CD8-positive, alpha-beta memory T cell (primary cell): ENCODE measurements around the gene BIRC6. TPM values are rescaled to one million over a fixed set of nuclear protein-coding genes. Genes with fewer than 3 reads are reported as not detected.
"Not testable (repeated sequence)": the region's sequence is repeated elsewhere in the genome, so short reads cannot be mapped to it uniquely, and the experiment has no call there.

ENCODE experiments used
- CTCF ChIA-PET: fragments of 350-600 bp; sonication (Branson Sonifier 250); formaldehyde crosslinking; loops from one replicate; lab custom pipeline; 2021; ENCODE audit warnings: antibody characterized with exemption; lab: Charles Lee
- POLR2A ChIA-PET: fragments of 350-600 bp; sonication (Branson Sonifier 250); formaldehyde crosslinking; loops from one replicate; lab custom pipeline; 2021; ENCODE audit warnings: antibody characterized with exemption; lab: Charles Lee
- DNase-seq, 5 donors: peaks; one replicate each; pipeline versions ENCODE4 v3.0.0 to v3.0.0-alpha.2; 2020 to 2022; ENCODE audit warnings: mixed read lengths in 1 of 5
- H3K27ac ChIP-seq: one replicate; pipeline ENCODE4 v1.7.0; 2013; ENCODE audit warnings: low read depth, mild to moderate bottlenecking, low read length, moderate library complexity
- H3K27me3 ChIP-seq: 2 replicates; pipeline ENCODE4 v1.7.0; 2013; ENCODE audit warnings: low read length, mild to moderate bottlenecking; ENCODE audit not compliant: insufficient read depth, poor library complexity, severe bottlenecking
- H3K36me3 ChIP-seq: 2 replicates; pipeline ENCODE4 v1.7.0; 2013; ENCODE audit warnings: mild to moderate bottlenecking, low read length, moderate library complexity; ENCODE audit not compliant: insufficient read depth
- H3K4me1 ChIP-seq: 2 replicates; pipeline ENCODE4 v1.7.0; 2013; ENCODE audit warnings: mild to moderate bottlenecking, low read length, moderate library complexity; ENCODE audit not compliant: insufficient read depth
- H3K4me3 ChIP-seq: 2 replicates; pipeline ENCODE4 v1.7.0; 2013; ENCODE audit warnings: mild to moderate bottlenecking, low read length
- H3K9me3 ChIP-seq: 2 replicates; pipeline ENCODE4 v1.7.0; 2013; ENCODE audit warnings: mild to moderate bottlenecking, low read length
- H3K27ac Mint-ChIP-seq, 8 donors: one replicate each; pipeline ENCODE4 v1.8.0; 2020 to 2021; ENCODE audit warnings: mixed read lengths in 8 of 8, mild to moderate bottlenecking in 6 of 8, inconsistent platforms in 3 of 8, moderate library complexity in 3 of 8
- H3K27me3 Mint-ChIP-seq, 2 donors: one replicate each; pipeline ENCODE4 v1.8.0; 2020 to 2021; ENCODE audit warnings: mixed read lengths in 2 of 2, mild to moderate bottlenecking in 1 of 2, moderate library complexity in 1 of 2
- H3K36me3 Mint-ChIP-seq, 3 donors: one replicate each; pipeline ENCODE4 v1.8.0; 2020 to 2021; ENCODE audit warnings: mixed read lengths in 3 of 3, inconsistent platforms in 1 of 3, mild to moderate bottlenecking in 1 of 3
- H3K4me1 Mint-ChIP-seq, 3 donors: one replicate each; pipeline ENCODE4 v1.8.0; 2020 to 2021; ENCODE audit warnings: mixed read lengths in 3 of 3, inconsistent platforms in 1 of 3, mild to moderate bottlenecking in 1 of 3
- H3K4me3 Mint-ChIP-seq, 7 donors: one replicate each; pipeline ENCODE4 v1.8.0; 2020 to 2021; ENCODE audit warnings: mixed read lengths in 7 of 7, mild to moderate bottlenecking in 6 of 7, moderate library complexity in 4 of 7, inconsistent platforms in 2 of 7
- H3K9me3 Mint-ChIP-seq, 5 donors: one replicate each; pipeline ENCODE4 v1.8.0; 2020 to 2022; ENCODE audit warnings: mixed read lengths in 5 of 5, mild to moderate bottlenecking in 3 of 5, moderate library complexity in 2 of 5, inconsistent platforms in 1 of 5
- polyA plus RNA-seq: library from polyadenylated mRNA; unstranded; fragments of 300-500 nt; fragmentation: Illumina TruSeq; gene quantifications from one replicate; pipeline ENCODE4 v1.2.3, GENCODE V29; 2021
- total RNA-seq, 2 experiments: library from RNA; stranded (reverse); gene quantifications; one replicate each; pipeline ENCODE4 v1.2.3, GENCODE V29; 2021

The BIRC6 gene
- total RNA-seq (10 to 100 TPM; 71.8 to 72.5 TPM), polyA plus RNA-seq (32.4 TPM)

DNA sequence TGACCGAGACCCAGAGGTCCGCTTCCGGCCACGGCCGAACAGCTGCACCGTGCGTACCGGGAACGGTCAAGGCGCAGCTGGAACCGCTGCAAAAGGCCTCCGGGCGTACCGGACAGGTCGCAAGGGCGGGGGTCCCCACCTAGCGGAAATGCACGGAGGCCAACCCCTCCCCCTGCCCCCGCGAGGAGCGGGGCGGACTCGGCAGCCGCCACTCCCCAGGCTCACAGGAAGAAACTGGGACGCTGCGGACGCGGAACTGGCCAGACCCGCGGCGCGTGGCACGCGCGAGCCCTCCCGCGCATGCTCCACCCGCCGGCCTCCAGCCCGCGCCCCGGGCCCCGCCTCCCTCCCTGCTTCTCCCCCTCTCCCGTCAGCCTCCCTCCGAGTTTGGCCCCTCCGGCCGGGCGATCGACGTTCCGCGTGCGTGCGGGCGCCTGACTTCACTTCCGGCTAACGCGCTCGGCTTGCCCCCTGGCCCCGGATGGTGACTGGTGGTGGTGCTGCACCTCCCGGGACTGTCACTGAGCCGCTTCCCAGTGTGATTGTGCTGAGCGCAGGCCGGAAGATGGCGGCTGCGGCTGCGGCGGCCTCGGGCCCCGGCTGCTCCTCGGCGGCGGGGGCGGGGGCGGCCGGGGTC lies at the start of gene BIRC6:
BIRC6 (plus strand) TSS at position 343 of the 637 bp plus-strand sequence; CDS start at position 482, 139 bp downstream.
- Mint-ChIP-seq H3K4me3 (peak within 1 kb of the TSS; percentile 83 to 98 (median 90)), H3K27me3 (no peaks in the 10 kb centered on the region), H3K36me3 (peaks cover 0 to 23% (median 3%) of the 10 kb centered on the region in 3 donors), H3K4me1 (peaks cover 38 to 43% (median 39%) of the 10 kb centered on the region in 3 donors), H3K27ac (peak within 1 kb of the TSS; percentile 85 to 99 (median 94)), H3K9me3 (no peaks in the 10 kb centered on the region)
- H3K4me1 ChIP-seq: peaks cover 34% of the 10 kb centered on the region
- H3K36me3 ChIP-seq: no peaks in the 10 kb centered on the region
- no peaks in the 10 kb centered on the region for H3K9me3 ChIP-seq
- DNase-seq: peak; percentile 84 to 93 (median 88)
- H3K4me3 ChIP-seq: peak within 1 kb of the TSS; percentile 94
- POLR2A ChIA-PET: no interaction called here
- H3K27me3 ChIP-seq: no peaks in the 10 kb centered on the region
- CTCF ChIA-PET: no interaction called here
- H3K27ac ChIP-seq: peak within 1 kb of the TSS; percentile 93

DNA sequence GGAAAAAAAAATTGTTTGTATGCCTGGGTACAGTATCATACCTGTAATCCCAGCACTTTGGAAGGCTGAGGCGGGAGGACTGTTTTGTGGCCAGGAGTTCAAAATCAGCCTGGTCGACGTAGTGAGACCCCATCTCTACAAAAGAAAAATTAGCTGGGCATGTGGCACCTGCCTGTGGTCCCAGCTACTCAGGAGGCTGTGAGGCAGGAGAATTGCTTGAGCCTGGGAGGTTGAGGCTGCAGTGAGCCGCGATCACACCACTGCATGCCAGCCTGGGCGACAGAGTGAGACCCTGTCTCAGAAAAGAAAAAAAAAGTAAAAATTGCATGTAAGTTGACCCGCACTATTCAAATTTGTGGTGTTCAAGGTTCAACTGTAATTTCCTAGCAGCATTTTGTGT lies 46.2 kb upstream of the BIRC6 start:
- CTCF ChIA-PET: no interaction called here
- no peak overlapping the region for H3K27ac ChIP-seq
- H3K9me3 ChIP-seq: no peaks in the 10 kb centered on the region
- no peak for DNase-seq
- no peaks in the 10 kb centered on the region for H3K4me1 Mint-ChIP-seq
- no peak overlapping the region for H3K27ac Mint-ChIP-seq
- H3K36me3 Mint-ChIP-seq: peaks cover 0 to 40% (median 6%) of the 10 kb centered on the region in 3 donors
- no peaks in the 10 kb centered on the region for H3K4me1 ChIP-seq
- no peaks in the 10 kb centered on the region for H3K27me3 ChIP-seq
- H3K36me3 ChIP-seq: peaks cover 9% of the 10 kb centered on the region
- H3K9me3 Mint-ChIP-seq: no peaks in the 10 kb centered on the region
- no peak overlapping the region for H3K4me3 ChIP-seq
- POLR2A ChIA-PET: no interaction called here
- H3K27me3 Mint-ChIP-seq: no peaks in the 10 kb centered on the region
- no peak overlapping the region for H3K4me3 Mint-ChIP-seq

- POLR2A ChIA-PET: no interaction called here
Measured at GRCh38 chr2:32314886-32315285, 41.9 kb upstream of the BIRC6 start.

DNA sequence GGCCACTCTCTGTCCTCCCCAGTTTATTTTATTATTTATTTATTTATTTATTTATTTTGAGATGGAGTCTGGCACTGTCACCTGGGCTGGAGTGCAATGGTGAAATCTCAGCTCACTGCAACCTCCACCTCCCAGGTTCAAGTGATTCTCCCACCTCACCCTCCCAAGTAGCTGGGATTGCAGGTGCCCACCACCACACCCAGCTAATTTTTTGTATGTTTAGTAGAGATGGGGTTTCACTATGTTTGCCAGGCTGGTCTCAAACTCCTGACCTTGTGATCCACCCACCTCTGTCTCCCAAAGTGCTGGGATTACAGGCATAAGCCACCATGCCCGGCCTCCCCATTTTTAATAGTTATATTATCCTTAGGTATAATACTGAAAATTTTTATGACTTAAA lies 28.1 kb upstream of the BIRC6 start:
- H3K9me3 Mint-ChIP-seq, H3K4me1 ChIP-seq, H3K4me1 Mint-ChIP-seq, CTCF ChIA-PET, H3K36me3 ChIP-seq, H3K4me3 ChIP-seq, H3K27me3 Mint-ChIP-seq, H3K27me3 ChIP-seq, H3K4me3 Mint-ChIP-seq, POLR2A ChIA-PET, DNase-seq, H3K27ac Mint-ChIP-seq, H3K9me3 ChIP-seq, H3K27ac ChIP-seq: not testable (repeated sequence)
- H3K36me3 Mint-ChIP-seq: peaks cover 0 to 11% (median 8%) of the 10 kb centered on the region in 3 donors

More at GRCh38 chr2:32314886-32315285, 41.9 kb upstream of the BIRC6 start:
- no peaks in the 10 kb centered on the region for H3K4me1 ChIP-seq
- CTCF ChIA-PET: interaction anchor here (1.6 kb wide), 1 partner anchor 11 kb away, joined by 4 read pairs; no protein-coding TSS in a partner anchor
- no peaks in the 10 kb centered on the region for H3K9me3 Mint-ChIP-seq
- no peak overlapping the region for H3K4me3 ChIP-seq
- DNase-seq: no peak
- no peaks in the 10 kb centered on the region for H3K27me3 Mint-ChIP-seq
- no peaks in the 10 kb centered on the region for H3K27me3 ChIP-seq
- no peaks in the 10 kb centered on the region for H3K9me3 ChIP-seq
- H3K36me3 ChIP-seq: no peaks in the 10 kb centered on the region
- no peak overlapping the region for H3K27ac Mint-ChIP-seq
- H3K4me1 Mint-ChIP-seq: no peaks in the 10 kb centered on the region
- no peak overlapping the region for H3K27ac ChIP-seq
- no peak overlapping the region for H3K4me3 Mint-ChIP-seq
- peaks cover 0 to 31% (median 3%) of the 10 kb centered on the region in 3 donors for H3K36me3 Mint-ChIP-seq

DNA sequence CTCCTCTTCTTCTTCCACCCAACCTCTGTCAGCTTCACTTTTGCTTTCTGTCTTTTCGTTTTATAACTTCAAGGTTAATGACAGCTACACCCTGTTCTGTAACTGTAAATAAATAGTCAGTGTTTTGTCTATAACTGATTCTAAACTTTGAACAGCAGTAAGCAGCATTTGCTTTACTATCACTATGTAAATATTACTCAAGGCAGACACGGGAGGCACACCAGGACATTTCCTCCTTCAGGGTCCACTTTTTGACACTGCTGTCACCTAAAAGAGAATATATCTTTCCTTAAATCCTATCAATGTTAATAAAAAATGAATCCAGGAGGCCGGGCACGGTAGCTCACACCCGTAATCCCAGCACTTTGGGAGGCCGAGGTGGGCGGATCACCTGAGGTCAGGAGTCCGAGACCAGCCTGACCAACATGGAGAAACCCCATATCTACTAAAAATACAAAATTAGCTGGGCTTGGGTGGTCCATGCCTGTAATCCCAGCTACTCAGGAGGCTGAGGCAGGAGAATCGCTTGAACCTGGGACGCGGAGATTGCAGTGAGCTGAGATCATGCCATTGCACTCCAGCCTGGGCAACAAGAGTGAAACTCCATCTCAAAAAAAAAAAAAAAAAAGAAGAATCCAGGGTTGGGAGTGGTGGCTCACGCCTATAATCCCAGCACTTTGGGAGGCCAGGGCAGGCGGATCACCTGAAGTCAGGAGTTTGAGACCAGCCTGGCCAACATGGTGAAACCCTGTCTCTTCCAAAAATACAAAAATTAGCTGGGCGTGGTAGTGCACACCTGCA lies 27.4 kb upstream of the BIRC6 start:
- POLR2A ChIA-PET: interaction anchor here (0.7 kb wide), 1 partner anchor 512 kb away, joined by 5 read pairs; no protein-coding TSS in a partner anchor
- H3K4me1 Mint-ChIP-seq, DNase-seq, H3K4me1 ChIP-seq, H3K27me3 ChIP-seq, H3K27me3 Mint-ChIP-seq, H3K9me3 Mint-ChIP-seq, H3K36me3 ChIP-seq, CTCF ChIA-PET, H3K4me3 ChIP-seq, H3K9me3 ChIP-seq, H3K4me3 Mint-ChIP-seq, H3K27ac ChIP-seq: not testable (repeated sequence)
- H3K27ac Mint-ChIP-seq: peak overlapping the region in 1 of 8 donors; percentile 5
- H3K36me3 Mint-ChIP-seq: peaks cover 0 to 11% (median 7%) of the 10 kb centered on the region in 3 donors

DNA sequence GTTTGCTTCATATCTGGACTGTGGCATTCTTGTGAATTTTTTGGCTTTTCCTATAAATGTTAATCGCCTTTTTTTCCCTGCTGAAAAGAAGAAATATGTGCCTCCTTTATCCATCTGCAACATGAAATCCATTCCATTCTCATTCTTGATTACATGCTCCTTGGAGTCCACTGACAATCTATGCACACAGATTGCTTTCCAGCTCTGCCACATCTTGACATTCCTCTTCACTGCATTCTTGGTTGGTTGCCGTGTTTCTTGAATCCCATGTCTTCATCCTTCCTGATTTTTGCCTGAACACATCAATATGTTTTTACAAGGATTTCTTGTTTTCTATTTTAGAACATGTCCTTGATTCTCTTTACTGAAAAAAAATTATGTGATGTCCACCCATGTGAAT lies 26.7 kb upstream of the BIRC6 start:
- Mint-ChIP-seq H3K4me1 (no peaks in the 10 kb centered on the region), H3K4me3 (no peak overlapping the region), H3K9me3 (no peaks in the 10 kb centered on the region), H3K27me3 (no peaks in the 10 kb centered on the region), H3K27ac (peak overlapping the region in 1 of 8 donors; percentile 38), H3K36me3 (peaks cover 0 to 11% (median 7%) of the 10 kb centered on the region in 3 donors)
- CTCF ChIA-PET: no interaction called here
- Histone ChIP-seq H3K4me3 (no peak overlapping the region), H3K36me3 (no peaks in the 10 kb centered on the region), H3K27ac (no peak overlapping the region), H3K4me1 (no peaks in the 10 kb centered on the region), H3K9me3 (no peaks in the 10 kb centered on the region), H3K27me3 (no peaks in the 10 kb centered on the region)
- no peak for DNase-seq
- POLR2A ChIA-PET: no interaction called here

GRCh38 chr2:32342801-32343200 lies 14.0 kb upstream of the BIRC6 start:
- H3K36me3 Mint-ChIP-seq: peaks cover 0 to 4% (median 1%) of the 10 kb centered on the region in 3 donors
- ChIA-PET POLR2A (no interaction called here), CTCF (interaction anchor here (1.5 kb wide), 1 partner anchor 10 kb away, joined by 3 read pairs; no protein-coding TSS in a partner anchor)

GRCh38 chr2:32350797-32351196 lies 6.0 kb upstream of the BIRC6 start:
- H3K36me3 ChIP-seq, H3K9me3 Mint-ChIP-seq, H3K27me3 ChIP-seq, POLR2A ChIA-PET, H3K4me3 Mint-ChIP-seq, H3K27ac ChIP-seq, H3K9me3 ChIP-seq, H3K4me1 ChIP-seq, H3K27me3 Mint-ChIP-seq, H3K36me3 Mint-ChIP-seq, H3K4me1 Mint-ChIP-seq, CTCF ChIA-PET, H3K27ac Mint-ChIP-seq, DNase-seq, H3K4me3 ChIP-seq: not testable (repeated sequence)

More at GRCh38 chr2:32342801-32343200, 14.0 kb upstream of the BIRC6 start:
- Mint-ChIP-seq H3K4me1 (no peaks in the 10 kb centered on the region), H3K4me3 (no peak overlapping the region), H3K9me3 (no peaks in the 10 kb centered on the region), H3K27me3 (no peaks in the 10 kb centered on the region), H3K27ac (no peak overlapping the region)
- H3K27me3 ChIP-seq: no peaks in the 10 kb centered on the region
- H3K4me1 ChIP-seq: no peaks in the 10 kb centered on the region
- DNase-seq: no peak
- no peaks in the 10 kb centered on the region for H3K36me3 ChIP-seq
- H3K27ac ChIP-seq: no peak overlapping the region
- no peaks in the 10 kb centered on the region for H3K9me3 ChIP-seq
- H3K4me3 ChIP-seq: no peak overlapping the region
